ENCODE data around the gene KAT2B. TPM values are rescaled to one million over a fixed set of nuclear protein-coding genes. Genes with fewer than 3 reads are reported as not detected.

KAT2B gene
- total and polyA plus RNA-seq, 2 of the 8 experiments (the other 6 are each of a cell fraction or from before 2014, with no cell fraction given), result 0.24 to 0.91 TPM

- TF ChIP-seq CHD7 (IDR thresholded peaks at IDR 0.05; ENCODE audit: insufficient replicate concordance, low read length) (no peak), USF2 (IDR thresholded peaks at IDR 0.05; ENCODE audit: low read length) (no peak), POLR2AphosphoS5 (IDR thresholded peaks at IDR 0.05; ENCODE audit: low read depth, low read length) (no peak), RAD21 (IDR thresholded peaks at IDR 0.05 in 1 of 2, conservative IDR thresholded peaks at IDR 0.05 in 1 of 2; ENCODE audit: low read depth in 2 of 2, low read length in 2 of 2) (no peak), GABPA (IDR thresholded peaks at IDR 0.05; ENCODE audit: borderline replicate concordance, insufficient read depth, low read length) (no peak), CHD1 (IDR thresholded peaks at IDR 0.05; ENCODE audit: low read depth, low read length) (no peak), JUN (IDR thresholded peaks at IDR 0.05; ENCODE audit: low read depth, low read length) (no peak), BCL11A (IDR thresholded peaks at IDR 0.05; ENCODE audit: low read depth in 2 of 2, low read length in 2 of 2) (no peak), RXRA (IDR thresholded peaks at IDR 0.05; ENCODE audit: insufficient read depth, low read depth, low read length) (no peak)
These were observed 80.8 kb downstream of the KAT2B start (continued) for GRCh38 chr3:20121088-20121487.
